PC-3 (cell line): ENCODE measurements around the gene VPS37C.

Experiments
- EZH2 ChIP-seq: fragments of 300-600 bp; sonication (generic); IDR thresholded peaks from one replicate; pipeline ENCODE4 v1.6.1; 2017; ENCODE audit warnings: antibody characterized with exemption, mild to moderate bottlenecking, low read length; ENCODE audit not compliant: unreplicated experiment
- EZH2phosphoT487 ChIP-seq: fragments of 300-600 bp; sonication (generic); IDR thresholded peaks from 2 replicates; pipeline ENCODE4 v1.6.1; 2018; ENCODE audit warnings: mild to moderate bottlenecking, antibody characterized with exemption, low read length, borderline replicate concordance
- TF ChIP-seq, protein P1 (sequence below): fragments of 300-600 bp; sonication (generic); conservative IDR thresholded peaks from 2 replicates; pipeline ENCODE4 v1.5.1; 2017; ENCODE audit warnings: antibody characterized with exemption, low read depth, mild to moderate bottlenecking, low read length

DNA sequence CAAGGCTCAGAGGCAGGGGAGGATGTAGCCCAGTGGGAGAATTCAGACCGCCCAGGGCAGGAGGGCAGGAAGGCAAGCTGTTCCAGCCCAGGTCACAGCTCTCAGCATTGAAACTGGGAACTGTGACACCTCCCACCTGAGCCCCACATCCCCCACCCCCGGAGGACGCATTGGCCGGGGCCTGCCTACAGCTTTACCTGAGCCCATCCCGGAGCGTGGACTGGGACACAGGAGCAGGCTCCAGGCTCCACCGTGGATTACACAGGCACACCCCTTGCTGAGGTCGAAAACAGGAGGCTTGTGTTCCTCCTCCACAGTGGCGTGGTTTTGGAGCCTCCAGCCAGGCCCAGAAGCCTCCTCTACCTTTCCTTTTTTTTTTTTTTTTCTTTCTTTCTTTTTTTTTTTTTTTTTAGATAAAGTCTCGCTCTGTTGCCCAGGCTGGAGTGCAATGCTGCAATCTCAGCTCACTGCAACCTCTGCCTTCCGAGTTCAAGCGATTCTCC is 33.0 kb upstream of the VPS37C start:
- TF ChIP-seq, protein P1, sequence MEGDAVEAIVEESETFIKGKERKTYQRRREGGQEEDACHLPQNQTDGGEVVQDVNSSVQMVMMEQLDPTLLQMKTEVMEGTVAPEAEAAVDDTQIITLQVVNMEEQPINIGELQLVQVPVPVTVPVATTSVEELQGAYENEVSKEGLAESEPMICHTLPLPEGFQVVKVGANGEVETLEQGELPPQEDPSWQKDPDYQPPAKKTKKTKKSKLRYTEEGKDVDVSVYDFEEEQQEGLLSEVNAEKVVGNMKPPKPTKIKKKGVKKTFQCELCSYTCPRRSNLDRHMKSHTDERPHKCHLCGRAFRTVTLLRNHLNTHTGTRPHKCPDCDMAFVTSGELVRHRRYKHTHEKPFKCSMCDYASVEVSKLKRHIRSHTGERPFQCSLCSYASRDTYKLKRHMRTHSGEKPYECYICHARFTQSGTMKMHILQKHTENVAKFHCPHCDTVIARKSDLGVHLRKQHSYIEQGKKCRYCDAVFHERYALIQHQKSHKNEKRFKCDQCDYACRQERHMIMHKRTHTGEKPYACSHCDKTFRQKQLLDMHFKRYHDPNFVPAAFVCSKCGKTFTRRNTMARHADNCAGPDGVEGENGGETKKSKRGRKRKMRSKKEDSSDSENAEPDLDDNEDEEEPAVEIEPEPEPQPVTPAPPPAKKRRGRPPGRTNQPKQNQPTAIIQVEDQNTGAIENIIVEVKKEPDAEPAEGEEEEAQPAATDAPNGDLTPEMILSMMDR, result no peak
- TF ChIP-seq EZH2 (no peak), EZH2phosphoT487 (no peak)
